Loucy (cell line): ENCODE measurements around the gene CEMIP2.

Experiments
- CTCF ChIP-seq: fragments of 200-600 bp; sonication (generic); conservative IDR thresholded peaks from 2 replicates; pipeline ENCODE4 v1.5.1; 2014; ENCODE audit warnings: mild to moderate bottlenecking, antibody characterized with exemption, low read length
- EZH2phosphoT487 ChIP-seq: fragments of 200-600 bp; IDR thresholded peaks from 2 replicates; pipeline ENCODE4 v1.6.1; 2018; ENCODE audit warnings: antibody characterized with exemption, mild to moderate bottlenecking, moderate library complexity, borderline replicate concordance

DNA sequence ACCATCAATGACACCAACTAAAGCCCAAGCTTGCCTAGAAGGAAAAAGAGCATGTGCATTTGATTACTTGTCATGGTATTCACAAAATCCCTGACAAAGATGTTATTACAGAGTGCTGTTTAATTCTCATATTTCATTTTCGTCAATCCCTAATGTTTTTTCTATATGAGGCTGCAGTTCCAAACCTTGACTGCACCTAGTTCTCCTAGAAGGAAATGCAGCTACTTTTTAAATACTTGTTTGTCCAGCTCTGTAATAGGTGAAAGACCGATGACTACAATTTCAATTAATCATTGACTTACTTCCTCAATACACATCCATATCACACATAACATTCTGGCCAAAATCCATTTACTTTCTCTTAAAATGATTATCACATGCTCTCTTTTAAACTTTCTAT is 28.1 kb downstream of the CEMIP2 start:
- TF ChIP-seq CTCF (no peak), EZH2phosphoT487 (no peak)
